Tibial nerve (tissue), 4 donors: ENCODE results near the gene PLXNA4.

Experiments
- EP300 ChIP-seq, 2 donors: sonication (generic); formaldehyde crosslinking; IDR thresholded peaks; one replicate each; pipeline ENCODE4 v1.6.1; 2017; ENCODE audit warnings: antibody characterized with exemption in 2 of 2, mild to moderate bottlenecking in 1 of 2
- POLR2A ChIP-seq, 2 donors: fragments of 450-650 bp; IDR thresholded peaks; one replicate each; pipeline ENCODE4 v1.6.1; 2017; ENCODE audit warnings: antibody characterized with exemption in 2 of 2, mild to moderate bottlenecking in 2 of 2, moderate library complexity in 2 of 2
- TF ChIP-seq, protein P1 (sequence below), 5 experiments: fragments of 200-600 bp in 3 of 5; fragments of 450-650 bp in 2 of 5; sonication (generic) in 3 of 5; IDR thresholded peaks; one replicate each; pipeline ENCODE4 v1.5.1; 2016 to 2019; ENCODE audit warnings: antibody characterized with exemption in 5 of 5, mild to moderate bottlenecking in 3 of 5, moderate library complexity in 2 of 5

DNA sequence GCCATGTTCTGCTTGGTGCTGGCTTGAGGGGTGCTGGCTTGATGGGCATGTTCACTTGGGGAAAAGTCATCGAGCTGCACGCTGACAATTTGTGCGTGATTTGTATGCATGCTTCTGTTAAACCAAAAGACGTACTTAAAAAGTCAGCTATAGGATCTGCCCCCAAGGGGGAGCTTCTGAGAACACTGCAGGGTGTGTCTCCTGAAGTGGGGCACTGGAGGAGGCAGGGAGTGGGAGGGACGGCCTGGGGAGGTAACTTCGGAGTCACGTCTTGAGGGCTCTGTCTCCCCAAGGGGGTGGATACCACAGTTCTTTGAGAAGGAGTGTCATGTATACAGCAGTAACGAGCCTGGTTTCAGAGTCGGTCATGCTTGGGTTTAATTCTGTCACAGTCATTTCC lies 406.5 kb downstream of the PLXNA4 start:
- TF ChIP-seq EP300 (IDR thresholded peaks at IDR 0.05) (no peak), POLR2A (IDR thresholded peaks at IDR 0.05) (no peak)
- TF ChIP-seq, protein P1, sequence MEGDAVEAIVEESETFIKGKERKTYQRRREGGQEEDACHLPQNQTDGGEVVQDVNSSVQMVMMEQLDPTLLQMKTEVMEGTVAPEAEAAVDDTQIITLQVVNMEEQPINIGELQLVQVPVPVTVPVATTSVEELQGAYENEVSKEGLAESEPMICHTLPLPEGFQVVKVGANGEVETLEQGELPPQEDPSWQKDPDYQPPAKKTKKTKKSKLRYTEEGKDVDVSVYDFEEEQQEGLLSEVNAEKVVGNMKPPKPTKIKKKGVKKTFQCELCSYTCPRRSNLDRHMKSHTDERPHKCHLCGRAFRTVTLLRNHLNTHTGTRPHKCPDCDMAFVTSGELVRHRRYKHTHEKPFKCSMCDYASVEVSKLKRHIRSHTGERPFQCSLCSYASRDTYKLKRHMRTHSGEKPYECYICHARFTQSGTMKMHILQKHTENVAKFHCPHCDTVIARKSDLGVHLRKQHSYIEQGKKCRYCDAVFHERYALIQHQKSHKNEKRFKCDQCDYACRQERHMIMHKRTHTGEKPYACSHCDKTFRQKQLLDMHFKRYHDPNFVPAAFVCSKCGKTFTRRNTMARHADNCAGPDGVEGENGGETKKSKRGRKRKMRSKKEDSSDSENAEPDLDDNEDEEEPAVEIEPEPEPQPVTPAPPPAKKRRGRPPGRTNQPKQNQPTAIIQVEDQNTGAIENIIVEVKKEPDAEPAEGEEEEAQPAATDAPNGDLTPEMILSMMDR (IDR thresholded peaks at IDR 0.05) = no peak
